ENCODE data around the gene KCNK4. TPM values are rescaled to one million over a fixed set of nuclear protein-coding genes. Genes with fewer than 3 reads are reported as not detected.

KCNK4 gene
- total RNA-seq, 1 donor from 2014 or later = 0.47 TPM

- H3K9me3 Mint-ChIP-seq (ENCODE audit: unreplicated experiment) = peaks cover 10% of the 10 kb centered on the region
These were observed 6.0 kb downstream of the KCNK4 start for GRCh38 chr11:64296830-64297698.

DNA sequence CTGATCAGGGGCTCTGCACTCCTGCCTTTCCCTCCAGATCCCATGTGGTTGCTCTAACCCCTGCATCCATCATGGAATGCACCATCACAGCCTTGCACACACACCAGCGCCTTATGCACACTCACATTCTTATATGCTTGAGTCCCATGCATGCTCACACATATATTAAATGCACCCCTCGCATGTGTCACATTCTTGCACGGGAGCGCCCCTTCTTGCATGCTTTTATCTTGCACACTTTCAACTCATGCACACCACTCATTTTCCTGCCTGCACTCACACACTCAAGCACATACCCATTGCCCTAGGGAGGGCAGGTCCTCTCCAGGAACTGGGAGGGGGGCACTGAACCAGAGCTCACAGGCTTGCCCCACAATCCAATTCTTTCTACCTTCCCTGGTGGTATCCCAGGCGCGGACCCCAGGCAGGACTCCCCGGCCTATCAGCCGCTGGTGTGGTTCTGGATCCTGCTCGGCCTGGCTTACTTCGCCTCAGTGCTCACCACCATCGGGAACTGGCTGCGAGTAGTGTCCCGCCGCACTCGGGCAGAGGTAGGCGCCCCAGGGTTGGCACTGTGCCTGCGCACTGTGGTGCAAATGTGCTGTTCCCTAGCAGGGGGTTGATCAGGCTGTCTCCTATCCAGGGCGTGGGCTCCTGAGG, 6.7 kb downstream of the KCNK4 start:
- Mint-ChIP-seq H3K4me1 (ENCODE audit: low read depth, unreplicated experiment) (peaks cover 2% of the 10 kb centered on the region), H3K9me3 (ENCODE audit: unreplicated experiment) (peaks cover 10% of the 10 kb centered on the region), H3K4me3 (ENCODE audit: unreplicated experiment) (peak overlapping the region; percentile 2), H3K36me3 (ENCODE audit: unreplicated experiment) (no peaks in the 10 kb centered on the region), H3K27ac (ENCODE audit: unreplicated experiment) (no peak overlapping the region), H3K27me3 (ENCODE audit: unreplicated experiment) (peaks cover 46% of the 10 kb centered on the region)
- TF ChIP-seq, protein P1, sequence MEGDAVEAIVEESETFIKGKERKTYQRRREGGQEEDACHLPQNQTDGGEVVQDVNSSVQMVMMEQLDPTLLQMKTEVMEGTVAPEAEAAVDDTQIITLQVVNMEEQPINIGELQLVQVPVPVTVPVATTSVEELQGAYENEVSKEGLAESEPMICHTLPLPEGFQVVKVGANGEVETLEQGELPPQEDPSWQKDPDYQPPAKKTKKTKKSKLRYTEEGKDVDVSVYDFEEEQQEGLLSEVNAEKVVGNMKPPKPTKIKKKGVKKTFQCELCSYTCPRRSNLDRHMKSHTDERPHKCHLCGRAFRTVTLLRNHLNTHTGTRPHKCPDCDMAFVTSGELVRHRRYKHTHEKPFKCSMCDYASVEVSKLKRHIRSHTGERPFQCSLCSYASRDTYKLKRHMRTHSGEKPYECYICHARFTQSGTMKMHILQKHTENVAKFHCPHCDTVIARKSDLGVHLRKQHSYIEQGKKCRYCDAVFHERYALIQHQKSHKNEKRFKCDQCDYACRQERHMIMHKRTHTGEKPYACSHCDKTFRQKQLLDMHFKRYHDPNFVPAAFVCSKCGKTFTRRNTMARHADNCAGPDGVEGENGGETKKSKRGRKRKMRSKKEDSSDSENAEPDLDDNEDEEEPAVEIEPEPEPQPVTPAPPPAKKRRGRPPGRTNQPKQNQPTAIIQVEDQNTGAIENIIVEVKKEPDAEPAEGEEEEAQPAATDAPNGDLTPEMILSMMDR (IDR thresholded peaks at IDR 0.05; ENCODE audit: partially characterized antibody, unreplicated experiment) = no peak
- no peak for DNase-seq

More at GRCh38 chr11:64296830-64297698, 6.0 kb downstream of the KCNK4 start:
- Mint-ChIP-seq H3K36me3 (ENCODE audit: unreplicated experiment) (no peaks in the 10 kb centered on the region), H3K4me1 (ENCODE audit: low read depth, unreplicated experiment) (peaks cover 2% of the 10 kb centered on the region), H3K27me3 (ENCODE audit: unreplicated experiment) (peaks cover 49% of the 10 kb centered on the region), H3K27ac (ENCODE audit: unreplicated experiment) (no peak overlapping the region), H3K4me3 (ENCODE audit: unreplicated experiment) (peak overlapping the region; percentile 2)
- DNase-seq = no peak
- TF ChIP-seq, protein P1 (IDR thresholded peaks at IDR 0.05; ENCODE audit: partially characterized antibody, unreplicated experiment) = no peak

DNA sequence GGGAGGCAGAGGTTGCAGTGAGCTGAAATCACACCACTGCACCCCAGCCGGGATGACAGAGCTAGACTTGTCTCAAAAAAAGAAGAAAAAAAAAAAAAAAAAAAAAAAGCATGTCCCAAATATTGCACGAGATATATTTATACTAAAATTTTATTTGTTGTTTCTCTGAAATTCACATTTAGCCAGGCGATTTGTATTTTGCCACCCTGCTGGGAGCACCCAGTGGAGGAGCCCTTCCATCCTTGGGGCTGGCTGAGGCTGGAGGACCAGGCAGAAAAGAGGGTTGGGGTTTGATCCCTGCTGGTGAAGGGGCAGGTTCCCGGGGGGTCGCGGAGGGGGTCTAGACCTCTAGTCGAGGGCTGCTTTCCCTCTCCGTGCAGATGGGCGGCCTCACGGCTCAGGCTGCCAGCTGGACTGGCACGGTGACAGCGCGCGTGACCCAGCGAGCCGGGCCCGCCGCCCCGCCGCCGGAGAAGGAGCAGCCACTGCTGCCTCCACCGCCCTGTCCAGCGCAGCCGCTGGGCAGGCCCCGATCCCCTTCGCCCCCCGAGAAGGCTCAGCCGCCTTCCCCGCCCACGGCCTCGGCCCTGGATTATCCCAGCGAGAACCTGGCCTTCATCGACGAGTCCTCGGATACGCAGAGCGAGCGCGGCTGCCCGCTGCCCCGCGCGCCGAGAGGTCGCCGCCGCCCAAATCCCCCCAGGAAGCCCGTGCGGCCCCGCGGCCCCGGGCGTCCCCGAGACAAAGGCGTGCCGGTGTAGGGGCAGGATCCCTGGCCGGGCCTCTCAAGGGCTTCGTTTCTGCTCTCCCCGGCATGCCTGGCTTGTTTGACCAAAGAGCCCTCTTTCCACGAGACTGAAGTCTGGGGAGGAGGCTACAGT, 8.1 kb downstream of the KCNK4 start:
- Mint-ChIP-seq H3K4me1 (ENCODE audit: low read depth, unreplicated experiment) (peaks cover 2% of the 10 kb centered on the region), H3K4me3 (ENCODE audit: unreplicated experiment) (peak overlapping the region; percentile 64), H3K36me3 (ENCODE audit: unreplicated experiment) (no peaks in the 10 kb centered on the region), H3K9me3 (ENCODE audit: unreplicated experiment) (peaks cover 7% of the 10 kb centered on the region), H3K27me3 (ENCODE audit: unreplicated experiment) (peaks cover 37% of the 10 kb centered on the region), H3K27ac (ENCODE audit: unreplicated experiment) (no peak overlapping the region)
- TF ChIP-seq, protein P1 (IDR thresholded peaks at IDR 0.05; ENCODE audit: partially characterized antibody, unreplicated experiment) = no peak
- peak; percentile 37 for DNase-seq

DNA sequence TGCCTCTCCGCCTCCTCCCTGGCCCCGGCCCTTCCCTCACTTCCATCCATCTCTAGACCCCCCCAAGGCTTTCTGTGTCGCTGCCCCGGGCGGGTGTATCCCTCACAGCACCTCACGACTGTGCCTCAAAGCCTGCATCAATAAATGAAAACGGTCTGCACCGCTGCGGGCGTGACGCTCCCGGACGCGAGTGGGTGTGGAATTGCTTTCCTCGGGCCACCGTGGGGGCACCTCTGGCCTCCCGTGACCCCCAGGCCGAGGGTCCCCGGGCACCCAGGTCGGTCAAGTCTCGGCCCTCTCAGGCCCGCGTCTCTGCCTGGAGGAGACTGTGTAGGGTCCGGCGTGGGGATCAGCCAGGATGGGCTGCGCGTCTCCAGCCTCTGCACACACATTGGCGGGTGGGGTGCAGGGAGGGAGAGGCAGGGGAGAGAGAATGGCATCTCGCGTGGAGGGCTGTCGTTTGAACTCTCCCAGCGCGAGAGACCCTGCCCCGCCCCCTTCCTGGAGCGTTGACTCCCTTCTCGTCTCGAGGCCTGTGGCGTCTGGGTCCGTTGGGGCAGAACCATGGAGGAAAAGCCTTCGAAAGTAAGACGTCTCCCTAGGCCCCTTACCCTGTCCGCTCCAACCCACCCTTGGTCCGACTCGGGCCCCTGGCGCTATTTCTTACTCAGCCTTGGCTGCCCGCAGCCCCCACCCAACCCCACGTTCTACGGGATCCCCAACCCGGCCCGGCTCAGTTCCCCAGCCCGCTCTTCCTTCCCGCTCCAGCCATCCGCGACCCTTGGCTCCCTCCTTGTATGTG, 8.9 kb downstream of the KCNK4 start, which contains the start of gene CATSPERZ:
Gene CATSPERZ, plus strand, starts transcription at position 512 of the 802 bp plus-strand sequence. Its CDS starts 53 bp downstream, at position 565.
- TF ChIP-seq, protein P1 (IDR thresholded peaks at IDR 0.05; ENCODE audit: partially characterized antibody, unreplicated experiment) = no peak
- Mint-ChIP-seq H3K4me3 (ENCODE audit: unreplicated experiment) (peak within 1 kb of the TSS; percentile 70), H3K27ac (ENCODE audit: unreplicated experiment) (no peak within 1 kb of the TSS), H3K27me3 (ENCODE audit: unreplicated experiment) (peaks cover 33% of the 10 kb centered on the region), H3K36me3 (ENCODE audit: unreplicated experiment) (no peaks in the 10 kb centered on the region), H3K4me1 (ENCODE audit: low read depth, unreplicated experiment) (peaks cover 2% of the 10 kb centered on the region), H3K9me3 (ENCODE audit: unreplicated experiment) (peaks cover 7% of the 10 kb centered on the region)
- DNase-seq = no peak
